Mesendoderm (in vitro differentiated cells): Measurements from ENCODE around the gene IL12RB1. TPM values are rescaled to one million over a fixed set of nuclear protein-coding genes. Genes with fewer than 3 reads are reported as not detected.

Experiments
- DNase-seq: peaks from one replicate; pipeline ENCODE4 v3.0.0; 2013
- H2AK5ac ChIP-seq: 2 replicates; pipeline ENCODE4 v1.6.1; 2013; ENCODE audit warnings: low read length, inconsistent platforms
- H2BK120ac ChIP-seq: 2 replicates; pipeline ENCODE4 v1.6.1; 2013; ENCODE audit warnings: low read depth, mild to moderate bottlenecking, low read length, moderate library complexity, mixed read lengths
- H2BK15ac ChIP-seq: replicated peaks from 2 replicates; pipeline ENCODE4 v1.6.1; 2013; ENCODE audit warnings: low read depth, mild to moderate bottlenecking, moderate library complexity
- H2BK5ac ChIP-seq: 2 replicates; pipeline ENCODE4 v1.6.1; 2013; ENCODE audit warnings: low read length, inconsistent platforms
- H3K18ac ChIP-seq: 2 replicates; pipeline ENCODE4 v1.6.1; 2013; ENCODE audit warnings: mild to moderate bottlenecking, low read length, mixed read lengths
- H3K23ac ChIP-seq: one replicate; pipeline ENCODE4 v1.6.1; 2013; ENCODE audit warnings: low read length
- H3K27ac ChIP-seq: 2 replicates; pipeline ENCODE4 v1.5.1; 2013; ENCODE audit warnings: low read depth, mild to moderate bottlenecking, inconsistent platforms, low read length, moderate library complexity
- H3K27me3 ChIP-seq: 2 replicates; pipeline ENCODE4 v1.6.1; 2013; ENCODE audit warnings: low read length, control low read depth, mild to moderate bottlenecking, inconsistent platforms; ENCODE audit not compliant: insufficient read depth, poor library complexity
- H3K36me3 ChIP-seq: 2 replicates; pipeline ENCODE4 v1.6.1; 2013; ENCODE audit warnings: low read length, inconsistent platforms; ENCODE audit not compliant: control insufficient read depth, insufficient read depth
- H3K4ac ChIP-seq: one replicate; pipeline ENCODE4 v1.6.1; 2013; ENCODE audit warnings: low read depth, mild to moderate bottlenecking, low read length, moderate library complexity
- H3K4me1 ChIP-seq: 2 replicates; pipeline ENCODE4 v1.6.1; 2013; ENCODE audit warnings: low read depth, low read length, inconsistent platforms; ENCODE audit not compliant: control insufficient read depth
- H3K4me2 ChIP-seq: 2 replicates; pipeline ENCODE4 v1.6.1; 2013; ENCODE audit warnings: low read length
- H3K4me3 ChIP-seq: 2 replicates; pipeline ENCODE4 v1.5.1; 2013; ENCODE audit warnings: mild to moderate bottlenecking, low read length
- H3K56ac ChIP-seq: one replicate; pipeline ENCODE4 v1.6.1; 2013; ENCODE audit warnings: low read length
- H3K79me1 ChIP-seq: 2 replicates; pipeline ENCODE4 v1.6.1; 2013; ENCODE audit warnings: low read length, inconsistent platforms
- H3K79me2 ChIP-seq: 2 replicates; pipeline ENCODE4 v1.6.1; 2013; ENCODE audit warnings: mild to moderate bottlenecking, low read length; ENCODE audit not compliant: control insufficient read depth, insufficient read depth
- H3K9ac ChIP-seq: 2 replicates; pipeline ENCODE4 v1.6.1; 2013; ENCODE audit warnings: low read length, inconsistent platforms
- H4K5ac ChIP-seq: one replicate; pipeline ENCODE4 v1.6.1; 2013; ENCODE audit warnings: low read length
- H4K8ac ChIP-seq: one replicate; pipeline ENCODE4 v1.6.1; 2013; ENCODE audit warnings: low read depth, mild to moderate bottlenecking, control low read depth, low read length, moderate library complexity
- WGBS: extraction: QIAGEN DNeasy Blood & Tissue Kit; methylation state at CpG from one replicate; pipeline ENCODE4 v1.1.7; 2013; ENCODE audit warnings: low lambda C conversion rate, missing lambda C conversion rate; ENCODE audit not compliant: insufficient coverage; ENCODE audit errors: extremely low coverage; 5-methylcytosine and 5-hydroxymethylcytosine counted together
- polyA plus RNA-seq, 2 experiments: library from polyadenylated mRNA; stranded (reverse); fragments of 200-250 nt; gene quantifications; one replicate each; pipeline ENCODE4 v1.2.3, GENCODE V29; 2013

IL12RB1 gene
- not detected for polyA plus RNA-seq (2013, experiment 1 of 2)
- not detected for polyA plus RNA-seq (2013, experiment 2 of 2)

DNA sequence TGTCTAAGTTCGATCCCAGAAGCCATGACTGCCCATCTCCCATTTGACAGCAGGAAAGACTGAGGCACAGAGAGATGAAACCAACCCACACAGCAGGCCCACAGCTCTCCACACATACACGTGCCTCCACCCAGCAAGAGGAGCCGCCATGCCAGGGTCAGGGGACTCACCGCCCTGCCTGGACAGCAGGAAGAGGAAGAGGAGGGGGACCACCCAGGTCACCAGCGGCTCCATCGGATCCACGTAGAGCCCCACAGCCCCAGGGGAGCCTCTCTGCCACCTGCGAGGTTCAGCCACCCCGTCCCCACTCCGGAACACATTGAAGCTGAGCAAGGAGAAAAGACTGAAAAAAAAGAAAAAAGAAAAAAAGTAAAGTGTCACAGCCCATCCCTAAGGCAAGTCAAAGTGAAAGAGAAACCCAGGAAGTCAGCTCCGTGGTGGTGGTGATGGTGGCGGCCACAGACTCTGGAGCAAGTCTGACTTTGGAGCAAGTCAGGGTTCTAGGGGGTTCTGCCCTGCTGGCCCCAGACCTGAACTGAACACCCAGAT is at the start of gene IL12RB1:
Gene IL12RB1 (minus strand): TSS at position 345 of the 549 bp plus-strand sequence. CDS start 111 bp downstream, at position 234.
- Histone ChIP-seq H3K27ac (no peak within 1 kb of the TSS), H4K5ac (no peak within 1 kb of the TSS), H2BK120ac (no peak within 1 kb of the TSS), H3K18ac (no peak within 1 kb of the TSS), H3K4me3 (no peak within 1 kb of the TSS), H2BK15ac (no peak within 1 kb of the TSS), H3K4ac (no peak within 1 kb of the TSS), H3K27me3 (no peaks in the 10 kb centered on the region), H3K4me2 (no peak within 1 kb of the TSS), H2AK5ac (no peak within 1 kb of the TSS), H3K56ac (no peak within 1 kb of the TSS), H3K79me1 (no peaks in the 10 kb centered on the region), H3K4me1 (no peaks in the 10 kb centered on the region), H3K23ac (no peak within 1 kb of the TSS), H3K36me3 (no peaks in the 10 kb centered on the region), H2BK5ac (no peak within 1 kb of the TSS), H3K79me2 (no peaks in the 10 kb centered on the region), H3K9ac (no peak within 1 kb of the TSS), H4K8ac (no peak within 1 kb of the TSS)
- no peak for DNase-seq
- no CpG with 5 or more reads among the region's 12 CpGs for WGBS

DNA sequence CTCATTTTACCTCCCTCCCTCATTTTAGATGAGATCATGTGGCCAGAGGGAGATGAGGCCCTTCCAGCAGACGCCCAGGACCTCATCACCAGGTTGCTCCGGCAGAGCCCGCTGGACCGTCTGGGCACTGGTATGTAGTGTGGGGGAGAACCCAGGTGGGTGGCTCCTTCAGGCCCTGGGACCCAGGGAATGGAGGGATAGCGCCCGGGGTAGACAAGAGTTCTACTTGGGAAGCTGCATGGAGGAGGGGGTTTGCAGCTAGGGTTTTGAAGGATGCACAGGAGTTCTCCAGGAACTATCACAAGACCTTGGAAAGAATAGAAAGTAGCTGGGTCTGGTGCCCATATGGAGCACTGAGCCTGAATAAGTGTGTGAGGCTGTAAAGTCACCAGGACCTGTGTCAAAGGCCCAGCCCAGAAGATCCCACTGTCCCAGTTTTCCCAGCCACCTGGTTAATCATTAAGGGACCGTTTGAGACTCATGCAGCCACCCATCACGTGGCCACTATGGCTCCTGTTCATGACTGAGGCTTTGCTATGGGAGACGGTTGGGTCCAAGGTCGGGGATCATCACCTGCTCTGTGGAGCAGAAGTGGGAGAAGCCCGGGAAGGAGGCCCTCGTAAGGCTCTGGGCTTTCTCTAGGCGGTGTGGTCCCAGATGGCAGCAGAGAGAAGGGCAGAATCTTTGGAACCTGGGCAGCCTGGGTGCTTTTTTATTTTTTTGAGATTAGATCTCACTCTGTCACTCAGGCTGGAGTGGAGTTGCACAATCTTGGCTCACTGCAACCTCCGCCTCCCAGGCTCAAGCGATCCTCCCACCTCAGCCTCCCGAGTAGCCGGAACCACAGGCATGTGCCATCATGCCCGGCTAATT is 49.2 kb upstream of the IL12RB1 start:
- WGBS, result no CpG with 5 or more reads among the region's 18 CpGs
- H3K4me3 ChIP-seq, result no peak overlapping the region
- no peak for DNase-seq
- H3K9ac ChIP-seq, result no peak overlapping the region
- H2BK5ac ChIP-seq, result no peak overlapping the region
- no peaks in the 10 kb centered on the region for H3K79me2 ChIP-seq
- no peak overlapping the region for H3K56ac ChIP-seq
- no peaks in the 10 kb centered on the region for H3K79me1 ChIP-seq
- H3K36me3 ChIP-seq, result no peaks in the 10 kb centered on the region
- no peak overlapping the region for H3K27ac ChIP-seq
- H3K27me3 ChIP-seq, result no peaks in the 10 kb centered on the region
- H3K18ac ChIP-seq, result no peak overlapping the region
- no peak overlapping the region for H4K5ac ChIP-seq
- no peak overlapping the region for H2BK120ac ChIP-seq
- no peak overlapping the region for H3K4me2 ChIP-seq
- H4K8ac ChIP-seq, result no peak overlapping the region
- no peaks in the 10 kb centered on the region for H3K4me1 ChIP-seq
- H3K4ac ChIP-seq, result no peak overlapping the region
- H2AK5ac ChIP-seq, result no peak overlapping the region
- no peak overlapping the region for H2BK15ac ChIP-seq
- no peak overlapping the region for H3K23ac ChIP-seq

DNA sequence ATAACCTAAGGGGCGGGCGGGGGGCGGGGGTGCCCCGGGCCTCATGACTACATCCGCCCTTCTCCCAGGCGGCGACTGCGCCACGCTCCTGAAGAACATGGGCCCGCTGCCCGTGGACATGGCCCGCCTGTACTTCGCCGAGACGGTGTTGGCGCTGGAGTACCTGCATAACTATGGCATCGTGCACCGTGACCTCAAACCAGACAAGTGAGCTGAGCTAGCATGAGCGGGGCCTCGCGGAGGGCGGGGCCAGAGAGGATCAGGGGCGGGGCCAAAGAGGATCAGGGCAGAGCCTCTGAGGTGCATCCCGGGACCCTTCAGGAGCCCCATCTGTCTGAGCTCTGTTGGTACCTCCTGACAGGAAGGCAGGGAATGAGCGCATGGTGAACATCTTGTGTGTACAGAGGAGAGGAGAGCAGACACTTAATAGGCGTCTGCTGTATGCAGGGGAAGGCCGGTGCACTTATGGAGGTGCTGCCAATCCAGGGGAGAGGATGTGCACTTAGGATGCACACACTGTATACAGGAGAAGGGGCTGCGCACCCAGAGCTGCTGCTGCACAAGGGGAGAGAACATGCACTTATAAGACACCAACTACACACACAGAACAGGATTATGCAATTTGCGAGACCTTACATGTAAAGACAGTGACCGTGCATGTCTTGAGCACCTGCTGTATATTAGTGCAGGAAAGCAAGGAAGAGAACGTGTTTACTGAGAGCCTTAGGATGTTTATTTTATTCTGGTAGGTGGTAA is 45.3 kb upstream of the IL12RB1 start:
- H4K5ac ChIP-seq, result no peak overlapping the region

DNA sequence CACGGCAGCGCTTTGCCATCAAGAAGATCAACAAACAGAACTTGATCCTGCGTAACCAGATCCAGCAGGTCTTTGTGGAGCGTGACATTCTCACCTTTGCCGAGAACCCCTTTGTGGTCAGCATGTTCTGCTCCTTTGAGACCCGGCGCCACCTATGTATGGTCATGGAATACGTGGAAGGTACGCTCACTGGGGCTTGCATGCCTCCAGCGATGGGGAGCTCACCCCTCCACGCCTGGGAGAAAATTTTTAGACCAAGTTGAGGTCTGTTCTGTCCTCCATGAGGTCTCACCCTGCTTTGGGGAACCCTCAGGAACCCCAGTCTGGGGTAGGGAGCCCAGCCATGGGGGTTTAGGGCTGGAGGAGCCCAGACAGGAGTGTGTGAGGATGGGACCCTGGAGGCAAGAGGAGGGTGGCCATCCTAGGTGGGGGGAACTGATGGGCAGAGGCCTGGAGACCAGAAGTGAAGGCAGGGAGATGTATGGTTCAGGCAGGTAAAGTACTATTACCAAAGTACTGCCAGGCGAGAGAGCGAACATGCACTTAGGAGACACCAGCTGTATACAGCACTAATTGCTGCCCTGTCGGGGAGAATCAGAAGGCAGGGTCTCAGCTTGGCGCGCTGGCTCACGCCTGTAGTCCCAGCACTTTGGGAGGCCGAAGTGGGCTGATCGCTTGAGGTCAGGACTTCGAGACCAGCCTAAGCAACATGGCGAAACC is 43.9 kb upstream of the IL12RB1 start:
- Histone ChIP-seq H3K79me2 (no peaks in the 10 kb centered on the region), H4K5ac (no peak overlapping the region), H3K9ac (no peak overlapping the region), H2AK5ac (no peak overlapping the region), H3K56ac (no peak overlapping the region), H3K4me2 (no peak overlapping the region), H3K4me3 (no peak overlapping the region), H3K36me3 (no peaks in the 10 kb centered on the region), H3K4me1 (no peaks in the 10 kb centered on the region), H4K8ac (no peak overlapping the region), H3K27ac (no peak overlapping the region), H3K4ac (no peak overlapping the region), H3K79me1 (no peaks in the 10 kb centered on the region), H2BK5ac (no peak overlapping the region), H3K27me3 (no peaks in the 10 kb centered on the region), H3K18ac (no peak overlapping the region), H2BK15ac (no peak overlapping the region), H3K23ac (no peak overlapping the region), H2BK120ac (no peak overlapping the region)
- WGBS, result no CpG with 5 or more reads among the region's 21 CpGs
- DNase-seq, result no peak

More for the DNA sequence above, 45.3 kb upstream of the IL12RB1 start:
- Histone ChIP-seq H3K4ac (no peak overlapping the region), H3K36me3 (no peaks in the 10 kb centered on the region), H2BK120ac (no peak overlapping the region), H3K4me3 (no peak overlapping the region), H3K27me3 (no peaks in the 10 kb centered on the region), H3K23ac (no peak overlapping the region), H2BK15ac (no peak overlapping the region), H3K79me1 (no peaks in the 10 kb centered on the region), H3K56ac (no peak overlapping the region), H3K4me1 (no peaks in the 10 kb centered on the region), H2BK5ac (no peak overlapping the region), H2AK5ac (no peak overlapping the region), H3K4me2 (no peak overlapping the region), H4K8ac (no peak overlapping the region), H3K79me2 (no peaks in the 10 kb centered on the region), H3K9ac (no peak overlapping the region), H3K18ac (no peak overlapping the region), H3K27ac (no peak overlapping the region)
- DNase-seq, result no peak
- WGBS, result no CpG with 5 or more reads among the region's 31 CpGs

DNA sequence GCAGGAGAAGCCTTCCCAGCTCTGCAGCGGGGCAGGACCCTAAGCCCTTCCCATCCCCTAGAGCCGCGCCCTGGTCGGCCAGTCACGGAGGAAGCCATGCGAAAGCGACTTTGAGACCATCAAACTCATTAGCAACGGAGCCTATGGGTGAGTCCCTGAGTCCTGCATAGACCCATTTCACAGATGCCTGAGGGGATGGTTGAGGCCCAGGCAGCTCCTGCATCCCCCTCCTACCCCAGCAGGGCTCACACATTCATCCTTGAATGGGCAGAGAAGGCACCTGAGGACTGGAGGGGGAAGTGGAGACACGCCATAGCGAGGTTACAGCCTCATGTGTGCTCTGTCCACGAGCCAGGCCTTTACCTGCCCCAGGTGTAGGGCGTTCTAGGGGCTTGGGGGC is 42.1 kb upstream of the IL12RB1 start:
- Histone ChIP-seq H3K36me3 (no peaks in the 10 kb centered on the region), H2BK120ac (no peak overlapping the region), H2AK5ac (no peak overlapping the region)

More for the DNA sequence above, 42.1 kb upstream of the IL12RB1 start:
- Histone ChIP-seq H3K79me2 (no peaks in the 10 kb centered on the region), H3K56ac (no peak overlapping the region), H3K18ac (no peak overlapping the region), H3K4me1 (no peaks in the 10 kb centered on the region), H3K27ac (no peak overlapping the region), H4K5ac (no peak overlapping the region), H3K4me2 (no peak overlapping the region), H2BK5ac (no peak overlapping the region), H3K23ac (no peak overlapping the region), H4K8ac (no peak overlapping the region), H3K27me3 (no peaks in the 10 kb centered on the region), H3K4ac (no peak overlapping the region), H3K4me3 (no peak overlapping the region), H3K9ac (no peak overlapping the region), H3K79me1 (no peaks in the 10 kb centered on the region), H2BK15ac (no peak overlapping the region)
- WGBS, result no CpG with 5 or more reads among the region's 12 CpGs
- no peak for DNase-seq
